GM12875 (cell line): Measurements from ENCODE around the gene PRF1.
"Not testable (repeated sequence)": the region's sequence is repeated elsewhere in the genome, so short reads cannot be mapped to it uniquely, and the experiment has no call there.

Source experiments
- H3K4me3 ChIP-seq: one replicate; pipeline ENCODE4 v1.5.1; 2011; ENCODE audit warnings: low read depth, low read length, control low read depth
- TF ChIP-seq, protein P1 (sequence below): IDR thresholded peaks from 2 replicates; pipeline ENCODE4 v1.5.1; 2011; ENCODE audit warnings: low read depth, mild to moderate bottlenecking, control low read depth, inconsistent platforms, low read length, moderate library complexity, borderline replicate concordance; ENCODE audit not compliant: insufficient read depth

The PRF1 gene

GRCh38 chr10:70602665-70603448, at the start of gene PRF1:
TSS of gene PRF1 (minus strand) at chr10:70602741. CDS start at chr10:70600902, 1,839 bp downstream.
- H3K4me3 ChIP-seq = peak within 1 kb of the TSS; percentile 6
- TF ChIP-seq, protein P1, sequence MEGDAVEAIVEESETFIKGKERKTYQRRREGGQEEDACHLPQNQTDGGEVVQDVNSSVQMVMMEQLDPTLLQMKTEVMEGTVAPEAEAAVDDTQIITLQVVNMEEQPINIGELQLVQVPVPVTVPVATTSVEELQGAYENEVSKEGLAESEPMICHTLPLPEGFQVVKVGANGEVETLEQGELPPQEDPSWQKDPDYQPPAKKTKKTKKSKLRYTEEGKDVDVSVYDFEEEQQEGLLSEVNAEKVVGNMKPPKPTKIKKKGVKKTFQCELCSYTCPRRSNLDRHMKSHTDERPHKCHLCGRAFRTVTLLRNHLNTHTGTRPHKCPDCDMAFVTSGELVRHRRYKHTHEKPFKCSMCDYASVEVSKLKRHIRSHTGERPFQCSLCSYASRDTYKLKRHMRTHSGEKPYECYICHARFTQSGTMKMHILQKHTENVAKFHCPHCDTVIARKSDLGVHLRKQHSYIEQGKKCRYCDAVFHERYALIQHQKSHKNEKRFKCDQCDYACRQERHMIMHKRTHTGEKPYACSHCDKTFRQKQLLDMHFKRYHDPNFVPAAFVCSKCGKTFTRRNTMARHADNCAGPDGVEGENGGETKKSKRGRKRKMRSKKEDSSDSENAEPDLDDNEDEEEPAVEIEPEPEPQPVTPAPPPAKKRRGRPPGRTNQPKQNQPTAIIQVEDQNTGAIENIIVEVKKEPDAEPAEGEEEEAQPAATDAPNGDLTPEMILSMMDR = no peak

DNA sequence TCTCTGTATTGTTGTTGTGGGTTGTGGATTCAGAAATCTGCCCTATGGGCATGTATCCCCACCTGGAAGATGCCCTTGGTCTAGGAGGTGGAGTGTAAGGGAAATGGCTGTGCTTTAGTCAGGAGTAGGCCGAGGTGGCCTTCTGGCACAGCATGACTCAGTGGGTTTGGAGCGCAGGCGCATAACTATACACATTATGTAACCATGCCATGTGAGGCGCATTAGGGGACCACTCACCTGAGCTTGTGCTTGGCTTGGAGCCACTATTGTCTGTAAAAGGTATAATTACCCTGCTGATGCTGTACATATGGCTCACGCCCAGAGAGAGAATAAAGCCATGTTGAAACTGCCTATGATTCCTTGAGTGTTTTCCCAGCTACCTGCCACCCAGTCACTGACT, 49.1 kb upstream of the PRF1 start:
- H3K4me3 ChIP-seq = no peak overlapping the region
- TF ChIP-seq, protein P1 = no peak

DNA sequence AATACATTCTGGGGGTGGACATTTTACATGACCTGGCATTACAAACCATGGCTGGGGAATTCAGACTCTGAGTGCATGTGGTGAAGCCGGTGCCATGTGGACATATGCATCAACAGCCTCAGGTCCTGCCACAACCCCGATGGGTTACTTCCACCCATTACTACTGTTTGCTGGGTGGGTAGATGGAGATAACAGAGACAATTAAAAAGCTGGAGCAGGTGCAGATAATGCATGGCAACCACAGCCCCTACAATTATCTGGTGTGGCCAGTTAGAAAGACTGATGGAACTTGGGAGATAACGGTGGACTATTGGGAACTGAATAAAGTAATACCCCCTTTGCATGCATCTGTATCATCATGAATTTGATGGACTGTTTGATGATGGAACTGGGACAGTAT, 48.2 kb upstream of the PRF1 start:
- TF ChIP-seq, protein P1 = no peak
- no peak overlapping the region for H3K4me3 ChIP-seq

- TF ChIP-seq, protein P1 = no peak
- H3K4me3 ChIP-seq = no peak overlapping the region
Measured at GRCh38 chr10:70650104-70650503, 47.6 kb upstream of the PRF1 start.

DNA sequence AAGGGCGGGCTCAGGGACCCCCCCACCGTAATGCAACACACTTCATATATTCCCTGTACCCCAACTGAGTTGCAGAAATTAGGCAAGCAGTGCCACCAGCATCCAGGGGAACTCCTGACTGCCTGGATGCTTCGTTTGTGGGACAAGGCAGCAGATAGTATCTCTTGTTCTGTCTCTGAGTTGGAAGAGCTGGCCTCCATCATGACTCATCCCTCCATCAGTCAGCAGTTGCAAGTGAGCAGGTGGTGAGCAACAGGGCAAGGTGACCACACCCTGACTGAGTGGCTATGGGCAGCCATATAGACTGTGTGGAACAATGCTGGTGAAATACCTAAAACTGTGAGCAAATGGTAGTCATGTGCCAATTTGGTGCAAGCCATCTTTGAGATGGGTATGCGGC, 47.0 kb upstream of the PRF1 start:
- H3K4me3 ChIP-seq = no peak overlapping the region
- TF ChIP-seq, protein P1 = no peak

- H3K4me3 ChIP-seq = no peak overlapping the region
- TF ChIP-seq, protein P1 = no peak
Measured at GRCh38 chr10:70648427-70648826, 45.9 kb upstream of the PRF1 start.

- H3K4me3 ChIP-seq = no peak overlapping the region
- TF ChIP-seq, protein P1 = no peak
Measured at GRCh38 chr10:70647086-70647485, 44.5 kb upstream of the PRF1 start.

DNA sequence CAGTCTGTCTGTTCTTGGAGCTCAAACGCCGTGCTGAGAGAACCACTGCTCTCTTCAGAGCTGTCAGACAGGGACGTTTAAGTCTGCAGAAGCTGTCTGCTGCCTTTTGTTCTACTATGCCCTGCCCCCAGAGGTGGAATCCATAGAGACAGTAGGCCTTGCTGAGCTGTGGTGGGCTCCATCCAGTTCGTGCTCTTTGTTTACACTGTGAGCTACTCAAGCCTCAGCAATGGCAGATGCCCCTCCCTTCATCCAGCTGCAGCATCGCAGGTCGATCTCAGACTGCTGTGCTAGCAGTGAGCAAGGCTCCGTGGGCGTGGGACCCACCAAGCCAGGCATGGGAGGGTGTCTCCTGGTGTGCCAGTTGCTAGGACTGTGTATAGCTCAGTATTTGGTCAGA, 42.4 kb upstream of the PRF1 start:
- H3K4me3 ChIP-seq = not testable (repeated sequence)

- not testable (repeated sequence) for H3K4me3 ChIP-seq
Measured at GRCh38 chr10:70643272-70643671, 40.7 kb upstream of the PRF1 start.

- H3K4me3 ChIP-seq = not testable (repeated sequence)
Measured at GRCh38 chr10:70639640-70640383, 37.3 kb upstream of the PRF1 start.
